K562 (cell line): Measurements from ENCODE around the gene ANKZF1. TPM values are rescaled to one million over a fixed set of nuclear protein-coding genes. Genes with fewer than 3 reads are reported as not detected.

Experiments
- ATAC-seq: fragments of 200-7000 bp; cut with Tn5 transposase; 3 replicates; pipeline ENCODE4 v1.9.1; 2020; ENCODE audit warnings: moderate library complexity
- BruUV-seq: library from RNA; stranded (reverse); fragments of 400-500 nt; replicated peaks from 2 replicates; lab custom pipeline; 2021; lab: Mats Ljungman, UMichigan
- CTCF ChIA-PET: fragments of 300-600 bp; formaldehyde crosslinking; extraction: SDS; loops from one replicate; lab custom pipeline; 2021; ENCODE audit warnings: low intra/inter-chr PET ratio; lab: Yijun Ruan, JAX
- POLR2A ChIA-PET: fragments of 300-600, 350-650 bp; sonication (Branson Sonifier 250); formaldehyde crosslinking; extraction: SDS; loops from one replicate; lab custom pipeline; 2021; ENCODE audit warnings: antibody characterized with exemption, inconsistent platforms; lab: Yijun Ruan, JAX
- DNase-seq, 4 experiments: peaks; one replicate each; pipeline versions ENCODE4 v3.0.0 to v3.0.0-alpha.2; 2011 to 2018; ENCODE audit warnings: low spot score in 3 of 4, mixed read lengths in 3 of 4; ENCODE audit errors: extremely low read depth in 1 of 4
- FAIRE-seq: peaks from 2 replicates; lab custom pipeline; 2011; peaks lifted over from hg19 to GRCh38; lab: Jason Lieb, UNC
- H2AFZ ChIP-seq: 2 replicates; pipeline ENCODE4 v1.6.0; 2011; ENCODE audit warnings: low read depth, low read length, control low read depth, inconsistent platforms
- H3K27ac ChIP-seq: fragments of 200-600 bp; 3 replicates; pipeline ENCODE4 v1.8.0; 2011; ENCODE audit warnings: low read depth, mild to moderate bottlenecking, control low read depth, inconsistent platforms, low read length, moderate library complexity, mixed read lengths; ENCODE audit errors: extremely low read depth
- H3K27me3 ChIP-seq, 2 experiments: fragments of 300-600 bp in 1 of 2; 2 replicates in 1 of 2; 3 replicates in 1 of 2; pipeline versions ENCODE4 v1.6.0 to v1.8.0; 2011; ENCODE audit warnings: inconsistent platforms in 2 of 2, low read length in 2 of 2, mild to moderate bottlenecking in 1 of 2, mixed read lengths in 1 of 2, moderate library complexity in 1 of 2; ENCODE audit not compliant: control insufficient read depth in 2 of 2, insufficient read depth in 2 of 2
- H3K36me3 ChIP-seq: fragments of 300-600 bp; 3 replicates; pipeline ENCODE4 v1.8.0; 2011; ENCODE audit warnings: mild to moderate bottlenecking, low read length, inconsistent platforms; ENCODE audit not compliant: control insufficient read depth, insufficient read depth
- H3K4me1 ChIP-seq, 2 experiments: fragments of 200-600 bp in 1 of 2; replicated peaks in 1 of 2; 2 replicates in 1 of 2; 3 replicates in 1 of 2; pipeline versions ENCODE4 v1.5.1 to v1.8.0; 2011; ENCODE audit warnings: inconsistent platforms in 2 of 2, low read length in 2 of 2, mild to moderate bottlenecking in 1 of 2, mixed read lengths in 1 of 2, moderate library complexity in 1 of 2; ENCODE audit not compliant: control insufficient read depth in 2 of 2, insufficient read depth in 2 of 2
- H3K4me2 ChIP-seq: 2 replicates; pipeline ENCODE4 v1.6.1; 2011; ENCODE audit warnings: low read length, control low read depth, inconsistent platforms, mixed read lengths; ENCODE audit not compliant: insufficient read depth
- H3K4me3 ChIP-seq: fragments of 200-600 bp; sonication (generic), shearing (Covaris generic); 2 replicates; pipeline ENCODE4 v1.5.1; 2016; ENCODE audit warnings: control low read depth, inconsistent platforms
- H3K79me2 ChIP-seq: fragments of 200-600 bp; 3 replicates; pipeline ENCODE4 v1.8.0; 2011; ENCODE audit warnings: low read length, inconsistent platforms; ENCODE audit not compliant: control insufficient read depth, insufficient read depth
- H3K9ac ChIP-seq, 2 experiments: 2 replicates each; pipeline versions ENCODE4 v1.6.0 to v1.6.1; 2011; ENCODE audit warnings: low read depth in 2 of 2, low read length in 2 of 2, control low read depth in 1 of 2, inconsistent platforms in 1 of 2, mild to moderate bottlenecking in 1 of 2, mixed read lengths in 1 of 2; ENCODE audit not compliant: insufficient read depth in 1 of 2
- H3K9me1 ChIP-seq: one replicate; pipeline ENCODE4 v1.6.0; 2011; ENCODE audit warnings: inconsistent platforms, mild to moderate bottlenecking, low read length, moderate library complexity; ENCODE audit not compliant: control insufficient read depth, insufficient read depth
- H3K9me3 ChIP-seq: replicated peaks from 2 replicates; pipeline ENCODE4 v1.5.1; 2011; ENCODE audit warnings: low read depth, low read length, inconsistent platforms; ENCODE audit not compliant: control insufficient read depth, insufficient read depth
- H4K20me1 ChIP-seq: replicated peaks from 2 replicates; pipeline ENCODE4 v1.6.1; 2011; ENCODE audit warnings: low read length, inconsistent platforms, mixed read lengths; ENCODE audit not compliant: control insufficient read depth, insufficient read depth
- LARP7 ChIP-seq: fragments of 450-650 bp; IDR thresholded peaks from 2 replicates; pipeline ENCODE4 v1.6.1; 2016
- NFXL1 ChIP-seq: fragments of 450-650 bp; formaldehyde crosslinking; IDR thresholded peaks from 2 replicates; pipeline ENCODE4 v1.4.0; 2021; ENCODE audit warnings: mild to moderate bottlenecking
- NFYB ChIP-seq: IDR thresholded peaks from 2 replicates; pipeline ENCODE4 v1.6.1; 2011; ENCODE audit warnings: mild to moderate bottlenecking, moderate library complexity; ENCODE audit not compliant: insufficient read length; ENCODE audit errors: extremely low read depth
- PRDM10 ChIP-seq: fragments of 450-650 bp; IDR thresholded peaks from 2 replicates; pipeline ENCODE4 v1.6.1; 2018; ENCODE audit not compliant: partially characterized antibody
- PTTG1 ChIP-seq: fragments of 450-650 bp; IDR thresholded peaks from 2 replicates; pipeline ENCODE4 v1.6.1; 2016; ENCODE audit warnings: low read depth, mild to moderate bottlenecking, missing genetic modification characterization, missing compliant biosample characterization
- SAP30 ChIP-seq: fragments of 200-600 bp; sonication (generic); IDR thresholded peaks from 2 replicates; pipeline ENCODE4 v1.6.1; 2012; ENCODE audit warnings: borderline replicate concordance, low read depth, mild to moderate bottlenecking, moderate library complexity, low read length, control low read depth, inconsistent platforms; ENCODE audit not compliant: insufficient read depth, poor library complexity, severe bottlenecking
- XRCC3 ChIP-seq: fragments of 450-650 bp; IDR thresholded peaks from 2 replicates; pipeline ENCODE4 v1.6.1; 2017; ENCODE audit warnings: mild to moderate bottlenecking, moderate library complexity
- ZNF77 ChIP-seq: fragments of 250-450 bp; sonication (Bioruptor Pico); IDR thresholded peaks from 2 replicates; pipeline ENCODE4 v1.5.0; 2020
- ZSCAN29 ChIP-seq: fragments of 450-650 bp; IDR thresholded peaks from 2 replicates; pipeline ENCODE4 v1.6.1; 2017
- WGBS: fragments of 100-300 bp; shearing (Covaris generic); methylation state at CpG from one replicate; pipeline ENCODE4 v1.1.6; 2016; ENCODE audit warnings: low coverage, mixed read lengths; ENCODE audit not compliant: insufficient coverage; ENCODE audit errors: missing lambda C conversion rate; 5-methylcytosine and 5-hydroxymethylcytosine counted together
- in situ Hi-C: fragments of 300-500 bp; cut with MboI; formaldehyde crosslinking; loops from 4 replicates; pipeline ENCODE4 v1.15.0; 2018; ENCODE audit warnings: inconsistent platforms, mixed read lengths
- intact Hi-C: fragments of 100-400 bp; cut with micrococcal nuclease; formaldehyde crosslinking; loops from 2 replicates; pipeline ENCODE4 v1.14.2; 2022
- polyA plus RNA-seq, 8 experiments: library from polyadenylated mRNA; depleted of rRNA in 4 of 8; stranded (reverse) in 5 of 8; unstranded in 3 of 8; fragments of >200 nt; fragmentation: Nextera tagmentation in 2 of 8; fragmentation: Illumina TruSeq in 1 of 8; extraction: Ambion mirVana in 2 of 8; extraction: Trizol in 1 of 8; gene quantifications; 2 replicates each; pipeline versions ENCODE4 v1.2.1 to v1.2.3, GENCODE V29; 2011 to 2014; ENCODE audit warnings: inconsistent platforms in 1 of 8, missing spikeins in 1 of 8
- total RNA-seq, 7 experiments: library from RNA; depleted of rRNA in 6 of 7; stranded (reverse); fragments of >200 nt in 6 of 7; fragmentation: Illumina TruSeq in 2 of 7; extraction: Trizol in 2 of 7; gene quantifications; 2 replicates each; pipeline versions ENCODE4 v1.2.1 to v1.2.3, GENCODE V29; 2011 to 2021; ENCODE audit warnings: low replicate concordance in 1 of 7
- TF ChIP-seq, protein P1 (sequence below): fragments of 200-800 bp; sonication (Bioruptor generic); IDR thresholded peaks from 2 replicates; pipeline ENCODE4 v1.6.1; 2017; ENCODE audit warnings: missing genetic modification characterization, missing compliant biosample characterization

ANKZF1 gene
- total and polyA plus RNA-seq, 9 of the 15 experiments (the other 6 are each of a cell fraction or from before 2014, with no cell fraction given): 3.1 to 60.6 (median 31.0) TPM

GRCh38 chr2:219248845-219249202, 19.2 kb downstream of the ANKZF1 start:
- FAIRE-seq: no peak
- Histone ChIP-seq H3K36me3 (peaks cover 57% of the 10 kb centered on the region), H3K9me1 (no peaks in the 10 kb centered on the region), H3K79me2 (peaks cover 40% of the 10 kb centered on the region), H3K9me3 (no peaks in the 10 kb centered on the region), H3K4me1 (peaks cover 31 to 54% of the 10 kb centered on the region in 2 experiments; a peak in 4 of 5 replicates), H3K27ac (no peak overlapping the region; the same call in 2 of the 3 replicates), H3K4me2 (no peak overlapping the region), H4K20me1 (0 out of 2 replicates have a peak, but pooled peaks cover 3% of the 10 kb centered on the region), H3K9ac (no peak overlapping the region; a peak in 1 of 4 replicates), H3K4me3 (no peak overlapping the region), H2AFZ (no peak overlapping the region), H3K27me3 (no peaks in the 10 kb centered on the region)
- in situ Hi-C loops (no loop called here), intact Hi-C loops (no loop called here)
- no TSS peak for BruUV-seq
- CTCF ChIA-PET: no interaction called here
- TF ChIP-seq LARP7 (no peak), PTTG1 (tag) (no peak), XRCC3 (no peak), SAP30 (no peak), PRDM10 (no peak), NFXL1 (CRISPR knock-in tag) (no peak), ZNF77 (CRISPR knock-in tag) (no peak), ZSCAN29 (no peak), NFYB (no peak)
- TF ChIP-seq, protein P1, sequence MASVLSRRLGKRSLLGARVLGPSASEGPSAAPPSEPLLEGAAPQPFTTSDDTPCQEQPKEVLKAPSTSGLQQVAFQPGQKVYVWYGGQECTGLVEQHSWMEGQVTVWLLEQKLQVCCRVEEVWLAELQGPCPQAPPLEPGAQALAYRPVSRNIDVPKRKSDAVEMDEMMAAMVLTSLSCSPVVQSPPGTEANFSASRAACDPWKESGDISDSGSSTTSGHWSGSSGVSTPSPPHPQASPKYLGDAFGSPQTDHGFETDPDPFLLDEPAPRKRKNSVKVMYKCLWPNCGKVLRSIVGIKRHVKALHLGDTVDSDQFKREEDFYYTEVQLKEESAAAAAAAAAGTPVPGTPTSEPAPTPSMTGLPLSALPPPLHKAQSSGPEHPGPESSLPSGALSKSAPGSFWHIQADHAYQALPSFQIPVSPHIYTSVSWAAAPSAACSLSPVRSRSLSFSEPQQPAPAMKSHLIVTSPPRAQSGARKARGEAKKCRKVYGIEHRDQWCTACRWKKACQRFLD (CRISPR knock-in tag): no peak
- POLR2A ChIA-PET: interaction anchor here (1.3 to 3.4 kb wide), 8 partner anchors 11 to 46 kb away, joined by 3 to 22 read pairs (median 6); partner anchors contain the start of genes ABCB6, ANKZF1, ATG9A and DNAJB2
- no peak for DNase-seq
- 69% methylated on average over 2 of the region's 2 CpGs for WGBS
- ATAC-seq: no peak
